Thoracic aorta (tissue), 2 donors: ENCODE measurements around the gene DUS3L. TPM values are rescaled to one million over a fixed set of nuclear protein-coding genes. Genes with fewer than 3 reads are reported as not detected.
"Not testable (repeated sequence)": the region's sequence is repeated elsewhere in the genome, so short reads cannot be mapped to it uniquely, and the experiment has no call there.

Experiments
- ATAC-seq: fragments of 150-250 bp; one replicate; pipeline ENCODE4 v1.8.0; 2017; ENCODE audit warnings: low read depth; ENCODE audit not compliant: insufficient number of reproducible peaks, low FRiP score
- DNase-seq: peaks from one replicate; pipeline ENCODE4 v3.0.0-alpha.2; 2020; ENCODE audit warnings: low spot score
- H3K27ac ChIP-seq, 2 donors: fragments of 200-600 bp; sonication (generic); 1 replicate in 1 of 2; 2 replicates in 1 of 2; pipeline ENCODE4 v1.5.1; 2016; ENCODE audit warnings: mild to moderate bottlenecking in 2 of 2, moderate library complexity in 2 of 2
- H3K27me3 ChIP-seq: fragments of 200-600 bp; sonication (generic); replicated peaks from 2 replicates; pipeline ENCODE4 v1.6.0; 2016; ENCODE audit warnings: mild to moderate bottlenecking; ENCODE audit not compliant: insufficient read depth
- H3K36me3 ChIP-seq: fragments of 200-600 bp; sonication (generic); one replicate; pipeline ENCODE4 v1.5.1; 2016
- H3K4me1 ChIP-seq, 2 donors: fragments of 200-600 bp; sonication (generic); 1 replicate in 1 of 2; 2 replicates in 1 of 2; pipeline versions ENCODE4 v1.5.1 to v1.6.0; 2016; ENCODE audit warnings: low read depth in 2 of 2, mild to moderate bottlenecking in 1 of 2; ENCODE audit not compliant: control insufficient read depth in 1 of 2
- H3K4me3 ChIP-seq: fragments of 200-600 bp; sonication (generic); 2 replicates; pipeline ENCODE4 v1.5.1; 2016; ENCODE audit warnings: mild to moderate bottlenecking
- H3K9me3 ChIP-seq: fragments of 200-600 bp; sonication (generic); 2 replicates; pipeline ENCODE4 v1.5.1; 2016
- CTCF ChIP-seq: fragments of 200-600 bp; sonication (generic); IDR thresholded peaks from one replicate; pipeline ENCODE4 v1.5.1; 2019; ENCODE audit warnings: antibody characterized with exemption
- total RNA-seq, 2 donors: library from RNA; depleted of rRNA; stranded (reverse); fragments of >200 nt; gene quantifications; one replicate each; pipeline versions ENCODE4 v1.1.0 to v1.2.3, GENCODE V29; 2016

DUS3L gene
- total RNA-seq, 2 donors from 2014 or later: 16.2 to 33.9 TPM

GRCh38 chr19:5765220-5765619 is 25.7 kb downstream of the DUS3L start:
- no peaks in the 10 kb centered on the region for H3K27me3 ChIP-seq
- no peak for TF ChIP-seq CTCF
- H3K36me3 ChIP-seq: no peaks in the 10 kb centered on the region
- H3K4me1 ChIP-seq: no peaks in the 10 kb centered on the region
- DNase-seq (no peak), ATAC-seq (no peak)
- no peak overlapping the region for H3K27ac ChIP-seq
- H3K9me3 ChIP-seq: no peaks in the 10 kb centered on the region
- H3K4me3 ChIP-seq: no peak overlapping the region

- H3K4me3 ChIP-seq: no peak overlapping the region
- ATAC-seq (no peak), DNase-seq (no peak)
- no peaks in the 10 kb centered on the region for H3K4me1 ChIP-seq
- no peak overlapping the region for H3K27ac ChIP-seq
- H3K27me3 ChIP-seq: no peaks in the 10 kb centered on the region
- H3K9me3 ChIP-seq: no peaks in the 10 kb centered on the region
- no peak for TF ChIP-seq CTCF
- H3K36me3 ChIP-seq: no peaks in the 10 kb centered on the region
These were observed 28.2 kb downstream of the DUS3L start for GRCh38 chr19:5762608-5763217.

GRCh38 chr19:5753743-5754142 is 37.2 kb downstream of the DUS3L start:
- no peaks in the 10 kb centered on the region for H3K36me3 ChIP-seq
- H3K27me3 ChIP-seq: no peaks in the 10 kb centered on the region
- ATAC-seq (no peak), DNase-seq (no peak)
- H3K4me1 ChIP-seq: no peaks in the 10 kb centered on the region
- H3K27ac ChIP-seq: no peak overlapping the region
- TF ChIP-seq CTCF: no peak
- no peak overlapping the region for H3K4me3 ChIP-seq
- H3K9me3 ChIP-seq: no peaks in the 10 kb centered on the region

GRCh38 chr19:5751709-5752108 is 39.3 kb downstream of the DUS3L start:
- Histone ChIP-seq H3K4me3 (no peak overlapping the region), H3K27me3 (no peaks in the 10 kb centered on the region), H3K4me1 (no peaks in the 10 kb centered on the region), H3K9me3 (no peaks in the 10 kb centered on the region), H3K27ac (no peak overlapping the region), H3K36me3 (no peaks in the 10 kb centered on the region)
- ATAC-seq (no peak), DNase-seq (no peak)
- no peak for TF ChIP-seq CTCF

- H3K27ac ChIP-seq: no peak overlapping the region
- DNase-seq (no peak), ATAC-seq (no peak)
- no peaks in the 10 kb centered on the region for H3K36me3 ChIP-seq
- no peaks in the 10 kb centered on the region for H3K4me1 ChIP-seq
- no peak overlapping the region for H3K4me3 ChIP-seq
- H3K27me3 ChIP-seq: no peaks in the 10 kb centered on the region
- TF ChIP-seq CTCF: no peak
- H3K9me3 ChIP-seq: no peaks in the 10 kb centered on the region
These were observed 41.5 kb downstream of the DUS3L start for GRCh38 chr19:5749505-5749904.

- not testable (repeated sequence) for H3K36me3 ChIP-seq, H3K27me3 ChIP-seq, H3K27ac ChIP-seq, H3K4me1 ChIP-seq, H3K4me3 ChIP-seq, DNase-seq, H3K9me3 ChIP-seq, ATAC-seq
These were observed 42.0 kb downstream of the DUS3L start for GRCh38 chr19:5748920-5749319.

GRCh38 chr19:5744999-5745398 is 46.0 kb downstream of the DUS3L start:
- not testable (repeated sequence) for H3K4me3 ChIP-seq, DNase-seq, H3K4me1 ChIP-seq, H3K27ac ChIP-seq, H3K9me3 ChIP-seq, H3K27me3 ChIP-seq, H3K36me3 ChIP-seq, ATAC-seq
